ENCODE data around the gene ATXN1.

GRCh38 chr6:16544521-16544920, 216.7 kb downstream of the ATXN1 start:
- TF ChIP-seq RXRA (IDR thresholded peaks at IDR 0.05; ENCODE audit: borderline replicate concordance, low read depth) (no peak), SMC3 (IDR thresholded peaks at IDR 0.05; ENCODE audit: low read depth, low read length) (no peak), CHD2 (IDR thresholded peaks at IDR 0.05; ENCODE audit: low read length, partially characterized antibody) (no peak), TAF1 (IDR thresholded peaks at IDR 0.05; ENCODE audit: borderline replicate concordance, low read depth, low read length) (no peak), MEF2A (IDR thresholded peaks at IDR 0.05; ENCODE audit: borderline replicate concordance, low read depth) (no peak), ZBTB33 (IDR thresholded peaks at IDR 0.05; ENCODE audit: borderline replicate concordance, low read depth) (no peak), POLR2AphosphoS5 (IDR thresholded peaks at IDR 0.05; ENCODE audit: low read depth, low read length) (no peak), REST (IDR thresholded peaks at IDR 0.05; ENCODE audit: low read depth, low read length) (no peak), CTCF (IDR thresholded peaks at IDR 0.05) (no peak), GATA2 (CRISPR knock-in tag; IDR thresholded peaks at IDR 0.05) (no peak)

All from SK-N-SH (cell line).